ENCODE data around the gene ANGPTL4.
"Not testable (repeated sequence)": the region's sequence is repeated elsewhere in the genome, so short reads cannot be mapped to it uniquely, and the experiment has no call there.

ANGPTL4 gene

DNA sequence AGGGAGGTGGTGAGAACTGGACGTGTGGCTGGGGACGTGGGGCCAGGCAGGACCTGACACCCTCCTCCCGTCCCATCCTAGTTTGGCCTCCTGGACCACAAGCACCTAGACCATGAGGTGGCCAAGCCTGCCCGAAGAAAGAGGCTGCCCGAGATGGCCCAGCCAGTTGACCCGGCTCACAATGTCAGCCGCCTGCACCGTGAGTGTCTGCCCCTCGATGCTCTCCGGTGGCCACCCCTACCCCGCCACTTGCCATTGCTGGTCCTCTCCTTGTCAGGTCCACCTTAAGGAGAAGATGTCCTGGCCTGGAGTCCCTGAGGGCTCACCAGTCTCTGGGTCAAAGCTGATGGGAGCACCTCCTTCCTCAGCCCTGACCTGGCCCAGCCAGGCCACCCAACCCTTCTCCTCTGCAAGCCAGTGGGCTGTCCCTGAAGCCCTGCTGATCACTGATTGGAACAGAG is 2.2 kb downstream of the ANGPTL4 start:
- DNase-seq, result no peak

DNA sequence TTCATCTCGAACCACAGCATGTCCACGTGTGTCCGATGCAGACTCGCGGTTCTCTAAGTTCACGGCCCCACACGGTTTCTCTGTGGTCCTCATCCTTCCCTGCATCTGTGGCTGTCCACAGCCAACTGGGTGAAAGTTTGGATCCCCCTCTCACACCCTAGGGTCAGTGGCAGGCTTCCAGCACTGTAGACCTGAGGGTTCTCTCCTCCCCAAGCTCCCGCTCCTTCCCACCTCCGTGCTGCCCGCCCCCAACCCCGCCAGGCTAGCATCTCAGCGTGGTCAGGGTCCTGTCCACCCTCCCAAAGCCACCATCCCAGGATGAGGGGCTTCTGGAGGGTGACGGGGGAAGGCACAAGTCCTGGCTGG is 3.0 kb downstream of the ANGPTL4 start:
- DNase-seq, result no peak

DNA sequence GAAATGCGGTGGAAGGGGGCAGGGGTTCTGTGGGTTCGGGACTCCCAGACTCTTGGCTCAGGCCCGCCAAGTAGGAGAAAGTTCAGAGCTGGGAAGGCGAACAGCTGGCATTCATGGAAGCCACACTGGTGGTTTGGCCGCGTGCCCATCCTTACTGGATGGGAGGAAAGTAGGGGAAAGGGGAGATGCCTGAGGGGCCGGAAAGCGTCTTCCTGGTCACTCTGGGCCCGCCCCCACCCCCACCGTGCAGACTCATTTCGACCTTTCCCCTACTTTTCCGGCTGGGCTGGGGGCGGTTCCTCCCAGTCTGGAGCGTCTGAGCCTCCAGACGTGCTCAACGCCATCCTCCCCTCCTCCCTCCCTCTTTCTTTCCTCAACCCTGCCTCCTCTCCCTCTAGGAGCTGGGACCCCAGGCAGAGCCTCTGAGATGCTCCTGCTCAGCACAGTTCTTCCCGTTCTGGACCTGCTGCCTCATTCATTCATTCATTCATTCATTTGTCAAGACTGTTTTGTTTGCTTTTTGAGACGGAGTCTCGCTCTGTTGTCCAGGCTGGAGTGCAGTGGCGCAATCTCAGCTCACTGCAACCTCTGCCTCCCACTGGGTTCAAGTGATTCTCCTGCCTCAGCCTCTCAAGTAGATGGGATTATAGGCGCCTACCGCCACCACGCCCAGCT is 3.5 kb downstream of the ANGPTL4 start:
- DNase-seq, result no peak

DNA sequence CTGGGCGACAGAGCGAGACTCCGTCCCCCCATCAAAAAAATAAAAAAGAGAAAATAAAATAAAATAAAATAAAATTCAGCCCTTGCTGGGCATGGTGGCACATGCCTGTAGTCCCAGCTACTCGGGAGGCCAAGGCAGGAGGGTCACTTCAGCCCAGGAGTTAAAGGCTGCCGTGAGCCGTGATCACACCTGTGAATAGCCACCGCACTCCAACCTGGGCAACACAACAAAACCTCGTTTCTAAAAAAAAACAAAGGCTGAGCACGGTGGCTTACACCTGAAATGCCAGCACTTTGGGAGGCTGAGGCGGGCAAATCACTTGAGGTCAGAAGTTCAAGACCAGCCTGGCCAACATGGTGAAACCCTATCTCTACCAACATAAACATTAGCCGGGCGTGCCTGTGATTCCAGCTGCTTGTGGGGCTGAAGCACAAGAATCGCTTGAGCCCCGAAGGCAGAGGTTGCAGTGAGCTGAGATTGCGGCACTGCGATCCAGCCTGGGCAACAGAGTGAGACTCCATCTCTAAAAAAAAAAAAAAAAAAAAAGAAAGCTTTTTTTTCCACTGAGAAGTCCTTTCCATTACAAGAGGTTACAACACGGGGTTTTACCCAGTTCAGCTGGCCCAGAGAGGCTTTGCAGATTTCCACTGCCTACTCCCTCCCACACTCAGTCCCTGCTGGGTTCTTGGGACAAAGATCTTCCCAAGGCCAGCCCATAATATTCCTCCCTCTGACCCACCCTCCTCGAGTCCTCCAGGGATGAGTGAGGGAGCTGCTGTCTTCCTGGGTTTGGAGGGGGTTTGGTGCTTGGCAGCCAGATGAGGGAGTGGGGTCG is 6.4 kb downstream of the ANGPTL4 start:
- DNase-seq, result peak; percentile 52

DNA sequence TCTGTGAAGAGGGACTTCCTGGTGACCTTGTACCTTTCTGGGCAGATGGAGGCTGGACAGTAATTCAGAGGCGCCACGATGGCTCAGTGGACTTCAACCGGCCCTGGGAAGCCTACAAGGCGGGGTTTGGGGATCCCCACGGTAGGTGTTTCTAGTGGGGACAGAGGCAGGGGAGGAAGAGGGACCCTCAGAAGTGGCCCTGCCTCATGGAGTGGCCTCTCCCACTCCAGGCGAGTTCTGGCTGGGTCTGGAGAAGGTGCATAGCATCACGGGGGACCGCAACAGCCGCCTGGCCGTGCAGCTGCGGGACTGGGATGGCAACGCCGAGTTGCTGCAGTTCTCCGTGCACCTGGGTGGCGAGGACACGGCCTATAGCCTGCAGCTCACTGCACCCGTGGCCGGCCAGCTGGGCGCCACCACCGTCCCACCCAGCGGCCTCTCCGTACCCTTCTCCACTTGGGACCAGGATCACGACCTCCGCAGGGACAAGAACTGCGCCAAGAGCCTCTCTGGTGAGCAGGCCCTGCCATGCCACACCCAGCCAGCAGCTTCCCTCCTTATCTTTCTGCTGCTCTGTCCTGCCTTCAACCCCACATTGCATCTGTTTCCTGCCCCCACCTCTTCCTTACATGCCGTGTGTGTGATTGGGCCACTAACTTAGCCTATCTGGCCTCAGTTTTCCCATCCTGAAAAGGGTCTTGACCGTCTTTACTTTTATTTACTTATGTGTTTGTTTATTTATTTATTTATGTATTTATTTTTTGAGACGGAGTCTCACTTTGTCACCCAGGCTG is 7.3 kb downstream of the ANGPTL4 start:
- DNase-seq, result peak; percentile 96

DNA sequence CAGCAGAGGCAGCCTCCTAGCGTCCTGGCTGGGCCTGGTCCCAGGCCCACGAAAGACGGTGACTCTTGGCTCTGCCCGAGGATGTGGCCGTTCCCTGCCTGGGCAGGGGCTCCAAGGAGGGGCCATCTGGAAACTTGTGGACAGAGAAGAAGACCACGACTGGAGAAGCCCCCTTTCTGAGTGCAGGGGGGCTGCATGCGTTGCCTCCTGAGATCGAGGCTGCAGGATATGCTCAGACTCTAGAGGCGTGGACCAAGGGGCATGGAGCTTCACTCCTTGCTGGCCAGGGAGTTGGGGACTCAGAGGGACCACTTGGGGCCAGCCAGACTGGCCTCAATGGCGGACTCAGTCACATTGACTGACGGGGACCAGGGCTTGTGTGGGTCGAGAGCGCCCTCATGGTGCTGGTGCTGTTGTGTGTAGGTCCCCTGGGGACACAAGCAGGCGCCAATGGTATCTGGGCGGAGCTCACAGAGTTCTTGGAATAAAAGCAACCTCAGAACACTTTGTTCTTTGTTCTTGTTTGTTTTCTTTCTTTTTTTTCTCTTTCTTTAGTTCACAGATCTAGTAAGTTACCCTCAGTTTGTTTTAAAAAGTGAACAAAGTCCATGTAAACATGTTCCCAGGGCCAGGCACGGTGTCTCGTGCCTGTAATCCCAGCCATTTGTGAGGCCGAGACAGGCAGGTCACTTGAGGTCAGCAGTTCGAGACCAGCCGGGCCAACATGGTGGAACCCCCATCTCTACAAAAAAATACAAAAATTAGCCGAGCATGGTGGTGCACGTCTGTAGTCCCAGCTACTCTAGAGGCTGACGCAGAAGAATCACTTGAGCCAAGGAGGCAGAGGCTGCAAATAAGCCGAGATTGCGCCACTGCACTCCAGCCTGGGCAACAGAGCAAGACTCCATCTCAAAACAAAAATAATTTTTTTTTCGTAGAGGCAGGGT is 10.2 kb downstream of the ANGPTL4 start:
- DNase-seq, result peak; percentile 81

DNA sequence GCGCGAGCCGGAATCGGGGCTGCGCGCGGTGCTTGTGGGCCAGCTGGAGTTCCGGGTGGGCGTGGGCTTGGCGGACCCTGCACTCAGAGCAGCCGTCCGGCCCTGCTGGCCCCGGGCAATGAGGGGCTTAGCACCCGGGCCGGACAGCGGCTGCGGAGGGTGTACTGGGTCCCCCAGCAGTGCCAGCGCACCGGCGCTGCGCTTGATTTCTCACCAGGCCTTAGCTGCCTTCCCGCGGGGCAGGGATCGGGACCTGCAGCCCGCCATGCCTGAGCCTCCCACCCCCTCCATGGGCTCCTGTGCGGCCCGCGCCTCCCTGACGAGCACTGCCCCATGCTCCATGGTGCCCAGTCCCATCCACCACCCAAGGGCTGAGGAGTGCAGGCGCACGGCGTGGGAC is 11.8 kb downstream of the ANGPTL4 start:
- not testable (repeated sequence) for DNase-seq

DNA sequence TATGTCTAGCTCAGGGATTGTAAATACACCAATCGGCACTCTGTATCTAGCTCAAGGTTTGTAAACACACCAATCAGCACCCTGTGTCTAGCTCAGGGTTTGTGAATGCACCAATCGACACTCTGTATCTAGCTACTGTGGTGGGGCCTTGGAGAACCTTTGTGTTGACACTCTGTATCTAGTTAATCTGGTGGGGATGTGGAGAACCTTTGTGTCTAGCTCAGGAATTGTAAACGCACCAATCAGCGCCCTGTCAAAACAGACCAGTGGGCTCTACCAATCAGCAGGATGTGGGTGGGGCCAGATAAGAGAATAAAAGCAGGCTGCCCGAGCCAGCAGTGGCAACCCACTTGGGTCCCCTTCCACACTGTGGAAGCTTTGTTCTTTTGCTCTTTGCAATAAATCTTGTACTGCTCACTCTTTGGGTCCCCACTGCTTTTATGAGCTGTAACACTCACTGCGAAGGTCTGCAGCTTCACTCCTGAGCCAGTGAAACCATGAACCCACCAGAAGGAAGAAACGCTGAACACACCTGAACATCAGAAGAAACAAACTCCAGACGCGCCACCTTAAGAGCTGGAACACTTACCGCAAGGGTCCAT is 12.5 kb downstream of the ANGPTL4 start:
- not testable (repeated sequence) for DNase-seq

DNA sequence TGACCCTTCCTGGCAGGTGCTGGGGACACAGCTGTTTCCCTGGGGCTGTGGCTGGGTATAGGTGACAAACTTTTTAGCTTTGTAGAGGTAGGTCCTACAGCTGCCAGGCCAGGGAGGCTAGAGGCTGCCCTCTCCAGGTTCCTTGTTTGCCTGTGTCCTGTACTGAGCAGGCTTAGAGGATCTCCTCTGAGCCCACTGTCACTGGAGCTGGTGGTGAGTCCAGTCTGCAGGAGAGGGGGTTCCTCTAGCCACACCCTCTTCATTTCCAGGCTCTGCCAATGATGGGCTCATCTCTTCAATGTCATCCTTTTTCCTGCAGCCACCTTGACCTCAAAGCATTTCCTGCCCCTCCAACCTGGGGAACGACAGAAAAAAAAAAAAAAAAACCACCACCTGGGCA is 13.6 kb downstream of the ANGPTL4 start:
- DNase-seq, result no peak

DNA sequence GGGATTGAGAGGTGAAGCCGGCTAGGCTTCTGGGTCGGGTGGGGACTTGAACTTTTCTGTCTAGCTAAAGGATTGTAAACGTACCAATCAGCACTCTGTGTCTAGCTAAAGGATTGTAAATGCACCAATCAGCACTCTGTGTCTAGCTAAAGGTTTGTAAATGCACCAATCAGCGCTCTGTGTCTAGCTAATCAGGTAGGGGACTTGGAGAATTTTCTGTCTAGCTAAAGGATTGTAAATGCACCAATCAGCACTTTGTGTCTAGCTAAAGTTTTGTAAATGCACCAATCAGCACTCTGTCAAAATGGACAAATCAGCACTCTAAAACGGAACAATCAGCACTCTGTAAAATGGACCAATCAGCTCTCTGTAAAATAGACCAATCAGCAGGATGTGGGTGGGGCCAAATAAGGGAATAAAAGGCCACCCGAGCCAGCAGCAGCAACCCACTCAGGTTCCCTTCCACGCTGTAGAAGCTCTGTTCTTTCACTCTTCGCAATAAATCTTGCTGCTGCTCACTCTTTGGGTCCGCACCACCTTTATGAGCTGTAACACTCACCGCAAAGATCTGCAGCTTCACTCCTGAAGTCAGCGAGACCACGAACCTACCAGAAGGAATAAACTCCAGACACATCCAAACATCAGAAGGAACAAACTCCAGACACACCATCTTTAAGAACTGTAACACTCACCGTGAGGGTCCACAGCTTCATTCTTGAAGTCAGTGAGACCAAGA is 15.4 kb downstream of the ANGPTL4 start:
- DNase-seq, result not testable (repeated sequence)

DNA sequence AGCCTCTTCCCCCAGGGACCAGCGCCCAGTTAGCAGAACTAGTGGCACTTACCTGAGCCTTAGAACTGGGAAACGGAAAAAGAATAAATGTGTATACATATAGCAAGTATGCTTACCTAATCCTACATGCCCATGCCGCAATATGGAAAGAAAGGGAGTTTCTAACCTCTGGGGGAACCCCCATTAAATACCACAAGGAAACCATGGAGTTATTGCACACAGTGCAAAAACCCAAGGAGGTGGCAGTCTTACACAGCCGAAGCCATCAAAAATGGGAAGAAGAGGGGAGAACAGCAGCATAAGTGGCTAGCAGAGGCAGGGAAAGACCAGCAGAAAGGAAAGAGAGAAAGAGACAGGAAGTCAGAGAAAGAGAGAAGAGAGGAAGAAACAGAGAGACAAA is 20.6 kb downstream of the ANGPTL4 start:
- not testable (repeated sequence) for DNase-seq

DNA sequence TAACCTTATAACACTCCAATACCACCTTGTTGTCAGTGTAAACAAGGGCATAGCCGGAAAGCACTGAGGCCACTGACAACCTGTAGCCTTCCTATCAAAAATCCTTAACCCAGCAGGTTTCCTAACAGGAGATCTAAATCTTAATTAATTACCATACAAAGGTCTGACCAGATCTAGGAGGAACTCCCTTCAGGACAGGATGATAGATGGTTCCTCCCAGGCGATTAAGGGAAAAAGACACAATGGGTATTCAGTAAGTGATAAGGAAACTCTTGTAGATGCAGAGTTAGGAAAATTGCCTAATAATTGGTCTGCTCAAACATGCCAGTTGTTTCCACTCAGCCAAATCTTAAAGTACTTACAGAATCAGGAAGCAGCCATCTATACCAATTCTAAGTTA is 21.1 kb downstream of the ANGPTL4 start:
- not testable (repeated sequence) for DNase-seq

DNA sequence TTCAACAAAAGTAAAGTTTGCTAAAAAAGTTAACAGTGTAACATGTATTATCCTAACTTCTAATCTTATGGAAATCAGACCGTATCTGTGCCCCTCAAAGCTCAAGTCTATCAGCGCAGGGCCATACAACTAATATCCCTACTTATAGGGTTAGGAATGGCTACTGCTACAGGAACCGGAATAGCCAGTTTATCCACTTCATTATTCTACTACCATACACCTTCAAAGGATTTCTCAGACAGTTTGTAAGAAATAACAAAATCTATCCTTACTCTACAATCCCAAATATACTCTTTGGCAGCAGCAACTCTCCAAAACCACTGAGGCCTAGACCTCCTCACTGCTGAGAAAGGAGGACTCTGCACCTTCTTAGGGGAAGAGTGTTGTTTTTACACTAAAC is 21.6 kb downstream of the ANGPTL4 start:
- DNase-seq, result not testable (repeated sequence)

DNA sequence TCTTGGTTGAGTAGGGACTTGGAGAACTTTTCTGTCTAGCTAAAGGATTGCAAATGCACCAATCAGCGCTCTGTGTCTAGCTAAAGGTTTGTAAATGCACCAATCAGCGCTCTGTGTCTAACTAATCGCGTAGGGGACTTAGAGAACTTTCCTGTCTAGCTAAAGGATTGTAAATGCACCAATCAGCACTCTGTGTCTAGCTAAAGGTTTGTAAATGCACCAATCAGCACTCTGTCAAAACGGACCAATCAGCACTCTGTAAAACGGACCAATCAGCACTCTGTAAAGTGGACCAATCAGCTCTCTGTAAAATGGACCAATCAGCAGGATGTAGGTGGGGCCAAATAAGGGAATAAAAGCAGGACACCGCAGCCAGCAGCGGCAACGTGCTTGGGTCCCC is 22.5 kb downstream of the ANGPTL4 start:
- not testable (repeated sequence) for DNase-seq

DNA sequence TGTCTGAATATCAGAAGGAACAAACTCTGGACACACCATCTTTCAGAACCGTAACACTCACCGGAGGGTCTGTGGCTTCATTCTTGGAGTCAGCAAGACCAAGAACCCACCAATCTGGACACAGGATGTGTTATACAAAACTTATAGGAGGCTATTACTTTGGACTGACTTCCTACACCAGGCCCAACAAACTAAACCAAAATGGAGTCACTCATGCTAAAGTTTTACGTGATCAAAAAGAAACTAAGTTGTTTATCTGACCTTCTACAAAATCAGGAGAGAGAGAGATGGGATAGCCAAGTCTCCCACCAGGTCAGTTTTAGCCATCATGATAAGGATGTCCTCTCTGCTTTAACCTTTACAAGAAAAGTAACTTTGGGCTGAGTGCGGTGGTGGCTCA is 23.0 kb downstream of the ANGPTL4 start:
- no peak for DNase-seq

DNA sequence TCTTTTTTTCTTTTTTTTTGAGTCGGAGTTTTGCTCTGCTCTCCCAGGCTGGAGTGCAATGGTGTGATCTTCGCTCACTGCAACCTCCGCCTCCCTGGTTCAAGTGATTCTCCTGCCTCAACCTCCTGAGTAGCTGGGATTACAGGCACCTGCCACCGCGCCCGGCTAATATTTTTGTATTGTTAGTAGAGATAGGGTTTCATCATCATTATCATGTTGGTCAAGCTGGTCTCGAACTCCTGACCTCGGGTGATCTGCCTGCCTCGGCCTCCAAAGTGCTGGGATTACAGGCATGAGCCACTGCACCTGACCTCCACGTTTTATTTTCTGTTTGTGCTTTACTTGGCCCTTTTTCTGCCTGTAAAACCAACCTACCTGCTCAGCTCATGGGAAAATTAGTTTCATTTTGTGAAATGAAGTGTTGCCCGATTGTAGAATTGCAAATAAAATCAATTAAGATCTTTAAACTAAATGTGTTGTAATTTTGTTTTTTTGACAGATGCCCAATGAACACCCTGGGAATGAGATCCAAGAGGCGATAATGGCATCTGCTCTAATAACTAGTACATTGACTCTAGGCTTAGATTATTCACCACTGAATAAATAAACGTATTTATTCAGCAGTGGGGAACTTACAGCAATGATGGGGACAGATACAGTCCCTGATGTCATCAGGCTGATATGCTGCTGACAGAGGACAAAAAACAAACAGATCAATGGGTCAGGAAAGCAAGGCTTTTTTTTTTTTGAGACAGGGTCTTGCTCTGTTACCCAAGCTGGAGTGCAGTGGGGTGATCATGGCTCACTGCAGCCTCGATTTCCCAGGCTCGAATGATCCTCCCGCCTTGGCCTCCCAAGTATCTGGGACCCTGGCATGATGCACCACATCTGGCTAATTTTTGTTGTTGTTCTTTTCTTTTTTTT is 24.0 kb downstream of the ANGPTL4 start:
- DNase-seq, result no peak

DNA sequence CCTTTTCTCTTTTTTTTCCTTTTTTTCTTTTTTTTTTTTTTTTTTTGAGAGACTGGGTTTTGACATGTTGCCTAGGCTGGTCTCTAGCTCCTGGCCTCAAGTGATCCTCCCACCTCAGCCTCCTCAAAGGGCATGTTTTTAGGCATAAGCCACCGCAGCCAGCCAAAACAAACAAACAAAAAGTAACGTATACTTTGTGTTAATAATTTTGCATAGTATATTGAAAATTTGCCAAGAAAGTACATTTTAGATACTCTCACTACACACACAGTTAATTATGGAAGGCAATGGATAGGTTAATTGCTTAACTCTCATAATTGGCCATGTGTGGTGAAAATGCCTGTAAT is 24.6 kb downstream of the ANGPTL4 start:
- no peak for DNase-seq

DNA sequence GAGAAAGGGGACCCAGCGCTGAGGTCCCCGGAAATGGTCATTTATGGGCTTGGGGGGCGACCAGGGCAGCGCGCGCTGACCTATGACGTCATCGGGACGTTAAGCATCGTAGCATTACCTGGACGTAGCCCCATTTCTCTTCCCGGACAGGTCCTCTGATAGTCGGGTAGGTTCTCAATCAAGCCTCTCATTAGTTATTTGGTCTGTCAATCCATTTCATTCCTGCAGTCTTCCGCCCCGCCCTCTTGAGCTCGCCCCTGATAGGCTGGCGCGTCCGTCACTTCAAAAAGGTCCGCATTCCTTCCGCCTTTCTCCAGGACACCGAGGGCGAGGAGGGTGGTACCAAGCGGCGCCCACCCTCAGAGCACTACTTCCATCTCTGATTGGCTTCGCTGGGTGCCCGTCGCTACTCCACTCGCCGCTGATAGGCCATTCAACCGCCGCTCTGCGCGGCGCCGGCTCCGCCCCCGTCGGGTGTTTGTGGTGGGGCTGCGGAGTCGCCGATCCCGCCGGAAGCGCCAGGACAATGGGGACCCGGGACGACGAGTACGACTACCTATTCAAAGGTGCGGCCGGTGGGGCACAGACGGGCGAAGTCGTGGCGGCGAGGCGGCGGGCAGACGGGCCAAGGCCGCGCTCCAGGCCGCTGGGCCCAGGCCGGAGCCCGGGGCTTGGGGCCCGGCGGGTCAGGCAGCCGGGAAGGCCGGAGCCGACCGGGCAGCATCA is 26.1 kb downstream of the ANGPTL4 start, which contains the start of gene RAB11B:
TSS of gene RAB11B (plus strand) at position 470 of the 726 bp plus-strand sequence. CDS start at position 527, 57 bp downstream.
- DNase-seq, result peak; percentile 100

DNA sequence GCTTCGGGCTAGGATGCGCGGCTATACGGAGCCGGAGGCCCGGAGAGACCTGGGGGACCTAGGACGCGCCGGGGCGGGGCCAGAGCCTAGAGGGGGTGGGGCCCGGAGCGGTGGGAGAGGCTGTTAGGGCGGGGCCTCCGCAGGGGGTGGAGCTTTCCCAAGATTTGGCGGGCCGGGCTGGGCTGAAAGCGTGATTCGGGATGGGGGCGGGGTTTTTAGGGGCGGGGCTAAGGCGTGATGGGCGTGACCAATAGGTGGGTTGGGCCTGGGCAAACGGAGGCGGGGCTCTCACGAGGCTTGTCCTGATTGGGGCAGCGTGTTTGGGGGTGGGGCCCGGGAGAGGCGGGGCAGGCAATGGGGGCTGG is 26.6 kb downstream of the ANGPTL4 start:
- DNase-seq, result peak; percentile 97

Data from hematopoietic multipotent progenitor cell treated with erythropoietin and hydrocortisone succinate and interleukin-3 and kit ligand, for 4 days (in vitro differentiated cells).